RWPE2 (cell line): ENCODE results near the gene DBH.

Experiments
- ATAC-seq: fragments of 200-7000 bp; cut with Tn5 transposase; 3 replicates; pipeline ENCODE4 v1.9.1; 2021; ENCODE audit warnings: low read depth
- DNase-seq: peaks from one replicate; pipeline ENCODE4 v3.0.0-alpha.2; 2020; ENCODE audit warnings: low spot score
- H3K27ac ChIP-seq: fragments of 450-650 bp; 2 replicates; pipeline ENCODE4 v1.5.1; 2017; ENCODE audit warnings: mild to moderate bottlenecking; ENCODE audit not compliant: poor library complexity, severe bottlenecking
- H3K27me3 ChIP-seq: fragments of 250-450 bp; sonication (Bioruptor Pico); 2 replicates; pipeline ENCODE4 v1.5.1; 2021; ENCODE audit warnings: mild to moderate bottlenecking, moderate library complexity; ENCODE audit not compliant: insufficient read depth, poor library complexity, severe bottlenecking
- H3K36me3 ChIP-seq: fragments of 250-450 bp; sonication (Bioruptor Pico); 2 replicates; pipeline ENCODE4 v1.5.1; 2020; ENCODE audit warnings: low read depth, mild to moderate bottlenecking, moderate library complexity
- H3K4me1 ChIP-seq: fragments of 250-450 bp; sonication (Bioruptor Pico); 2 replicates; pipeline ENCODE4 v1.5.1; 2021; ENCODE audit warnings: mild to moderate bottlenecking, moderate library complexity; ENCODE audit not compliant: insufficient read depth, poor library complexity, severe bottlenecking
- H3K4me3 ChIP-seq: fragments of 250-450 bp; sonication (Bioruptor Pico); 2 replicates; pipeline ENCODE4 v1.5.1; 2021; ENCODE audit warnings: mild to moderate bottlenecking, moderate library complexity; ENCODE audit not compliant: severe bottlenecking
- H3K9me3 ChIP-seq: fragments of 250-450 bp; sonication (Bioruptor Pico); 2 replicates; pipeline ENCODE4 v1.5.1; 2021; ENCODE audit warnings: mild to moderate bottlenecking, moderate library complexity; ENCODE audit not compliant: severe bottlenecking
- CTCF ChIP-seq: fragments of 450-650 bp; IDR thresholded peaks from one replicate; pipeline ENCODE4 v1.5.1; 2017; ENCODE audit warnings: mild to moderate bottlenecking, moderate library complexity; ENCODE audit not compliant: poor library complexity, severe bottlenecking

Gene DBH

GRCh38 chr9:133679056-133679455, 42.9 kb downstream of the DBH start:
- no peaks in the 10 kb centered on the region for H3K4me1 ChIP-seq

GRCh38 chr9:133679466-133680061, 43.4 kb downstream of the DBH start:
- H3K4me1 ChIP-seq = no peaks in the 10 kb centered on the region
- no peak overlapping the region for H3K27ac ChIP-seq
- H3K9me3 ChIP-seq = no peaks in the 10 kb centered on the region
- TF ChIP-seq CTCF = no peak
- H3K36me3 ChIP-seq = no peaks in the 10 kb centered on the region
- ATAC-seq (no peak), DNase-seq (no peak)
- no peak overlapping the region for H3K4me3 ChIP-seq
- peaks cover 3% of the 10 kb centered on the region for H3K27me3 ChIP-seq

More at GRCh38 chr9:133679056-133679455, 42.9 kb downstream of the DBH start:
- Histone ChIP-seq H3K27me3 (peaks cover 3% of the 10 kb centered on the region), H3K4me3 (no peak overlapping the region), H3K27ac (no peak overlapping the region), H3K9me3 (no peaks in the 10 kb centered on the region), H3K36me3 (no peaks in the 10 kb centered on the region)
- no peak for DNase-seq
- TF ChIP-seq CTCF = no peak
- no peak for ATAC-seq

- Histone ChIP-seq H3K4me3 (no peak overlapping the region), H3K36me3 (no peaks in the 10 kb centered on the region), H3K27ac (no peak overlapping the region), H3K9me3 (no peaks in the 10 kb centered on the region), H3K4me1 (no peaks in the 10 kb centered on the region), H3K27me3 (peaks cover 3% of the 10 kb centered on the region)
- TF ChIP-seq CTCF = no peak
- no peak for ATAC-seq
- no peak for DNase-seq
Measured at GRCh38 chr9:133680250-133680975, 44.2 kb downstream of the DBH start.

- Histone ChIP-seq H3K4me1 (no peaks in the 10 kb centered on the region), H3K27ac (no peak overlapping the region), H3K9me3 (no peaks in the 10 kb centered on the region), H3K4me3 (no peak overlapping the region), H3K27me3 (peaks cover 3% of the 10 kb centered on the region), H3K36me3 (no peaks in the 10 kb centered on the region)
- no peak for TF ChIP-seq CTCF
- ATAC-seq (no peak), DNase-seq (no peak)
Measured at GRCh38 chr9:133680976-133681657, 45.0 kb downstream of the DBH start.
